Measurements from ENCODE around the gene CPNE8. TPM values are rescaled to one million over a fixed set of nuclear protein-coding genes. Genes with fewer than 3 reads are reported as not detected.
A peak's percentile ranks its signal among the peaks of the same experiment; 100 is the strongest.

Gene CPNE8
- polyA plus RNA-seq, 2 of the 4 experiments (the other 2 are of a cell fraction): 8.0 to 30.1 TPM

- 92% methylated on average over 6 of the region's 6 CpGs for WGBS (ENCODE audit: missing lambda C conversion rate)
- DNase-seq (ENCODE audit: low read depth in 1 of 2, low spot score in 1 of 2): no peak
- Histone ChIP-seq H3K4me3 (no peak overlapping the region), H3K4me1 (no peaks in the 10 kb centered on the region), H3K9me3 (no peaks in the 10 kb centered on the region), H3K27ac (no peak overlapping the region), H3K4me2 (no peak overlapping the region)
- POLR2A ChIA-PET: no interaction called here
- no peak for ATAC-seq
- TF ChIP-seq FOSL2 (IDR thresholded peaks at IDR 0.05) (no peak), FOSL2 (CRISPR knock-in tag; IDR thresholded peaks at IDR 0.05) (peak; percentile 49), HEYL (CRISPR knock-in tag; IDR thresholded peaks at IDR 0.05) (no peak), MAX (IDR thresholded peaks at IDR 0.05) (no peak), HDAC2 (IDR thresholded peaks at IDR 0.05) (no peak), POLR2A (IDR thresholded peaks at IDR 0.05; ENCODE audit: low read length) (no peak)
- CTCF ChIA-PET: interaction anchor here (0.8 to 1.7 kb wide), 2 partner anchors 10 to 82 kb away, joined by 3 to 4 read pairs; no protein-coding TSS in a partner anchor
- FAIRE-seq: no peak
These were observed 81.7 kb downstream of the CPNE8 start for GRCh38 chr12:38823738-38824137.

GRCh38 chr12:38823314-38823713 lies 82.1 kb downstream of the CPNE8 start:
- TF ChIP-seq ZFP36 (IDR thresholded peaks at IDR 0.05; ENCODE audit: borderline replicate concordance, partially characterized antibody) (no peak), RCOR1 (IDR thresholded peaks at IDR 0.05; ENCODE audit: low read depth, low read length) (no peak), FOSB (CRISPR knock-in tag; IDR thresholded peaks at IDR 0.05) (no peak), CEBPB (IDR thresholded peaks at IDR 0.05) (no peak), HDAC2 (IDR thresholded peaks at IDR 0.05) (no peak), CHD4 (IDR thresholded peaks at IDR 0.05; ENCODE audit: borderline replicate concordance) (no peak), RAD21 (conservative IDR thresholded peaks at IDR 0.05 in 1 of 2, IDR thresholded peaks at IDR 0.05 in 1 of 2) (no peak), JUN (IDR thresholded peaks at IDR 0.05) (no peak), ZSCAN20 (CRISPR knock-in tag; IDR thresholded peaks at IDR 0.05) (no peak), EHMT2 (IDR thresholded peaks at IDR 0.05; ENCODE audit: low read depth) (no peak), PHF8 (IDR thresholded peaks at IDR 0.05; ENCODE audit: borderline replicate concordance, low read depth) (no peak), POLR2A (IDR thresholded peaks at IDR 0.05; ENCODE audit: low read length) (no peak), NR3C1 (IDR thresholded peaks at IDR 0.05) (no peak), EHF (CRISPR knock-in tag; IDR thresholded peaks at IDR 0.05) (no peak), TP53 (CRISPR knock-in tag; IDR thresholded peaks at IDR 0.05) (no peak), HOXA7 (CRISPR knock-in tag; IDR thresholded peaks at IDR 0.05) (no peak), BHLHE40 (IDR thresholded peaks at IDR 0.05; ENCODE audit: low read depth, low read length) (no peak), FOSL2 (IDR thresholded peaks at IDR 0.05) (no peak), FOSL2 (CRISPR knock-in tag; IDR thresholded peaks at IDR 0.05) (no peak)
- ChIA-PET POLR2A (no interaction called here), CTCF (interaction anchor here (1.7 kb wide), 1 partner anchor 10 kb away, joined by 4 read pairs; no protein-coding TSS in a partner anchor)
- no peak overlapping the region for H3K4me2 ChIP-seq
- ATAC-seq (no peak), DNase-seq (ENCODE audit: low read depth in 1 of 2, low spot score in 1 of 2) (no peak), FAIRE-seq (no peak)
- no peak overlapping the region for H3K27ac ChIP-seq
- no peak overlapping the region for H3K4me3 ChIP-seq
- no peaks in the 10 kb centered on the region for H3K4me1 ChIP-seq
- H3K9me3 ChIP-seq: no peaks in the 10 kb centered on the region
- 57% methylated on average over 2 of the region's 2 CpGs for WGBS (ENCODE audit: missing lambda C conversion rate)

GRCh38 chr12:38817942-38818341 lies 87.4 kb downstream of the CPNE8 start:
- no peak overlapping the region for H3K4me2 ChIP-seq
- no peak for DNase-seq (ENCODE audit: low read depth in 1 of 2, low spot score in 1 of 2)
- H3K4me1 ChIP-seq: no peaks in the 10 kb centered on the region
- WGBS (ENCODE audit: missing lambda C conversion rate): 85% methylated on average over 3 of the region's 3 CpGs
- no peaks in the 10 kb centered on the region for H3K9me3 ChIP-seq
- POLR2A ChIA-PET: no interaction called here
- no peak overlapping the region for H3K4me3 ChIP-seq
- no peak overlapping the region for H3K27ac ChIP-seq
- no peak for FAIRE-seq
- TF ChIP-seq RARB (CRISPR knock-in tag; IDR thresholded peaks at IDR 0.05): no peak
- TF ChIP-seq TFCP2L1 (CRISPR knock-in tag; IDR thresholded peaks at IDR 0.05): no peak
- TF ChIP-seq FOXS1 (CRISPR knock-in tag; IDR thresholded peaks at IDR 0.05): no peak
- CTCF ChIA-PET: interaction anchor here (1.0 kb wide), 1 partner anchor 20 kb away, joined by 3 read pairs; no protein-coding TSS in a partner anchor
- no peak for ATAC-seq

- Histone ChIP-seq H3K4me1 (no peaks in the 10 kb centered on the region), H3K4me2 (no peak overlapping the region), H3K27ac (no peak overlapping the region), H3K4me3 (no peak overlapping the region), H3K9me3 (no peaks in the 10 kb centered on the region)
- ATAC-seq: no peak
- WGBS (ENCODE audit: missing lambda C conversion rate): 95% methylated on average over 3 of the region's 3 CpGs
- TF ChIP-seq ATOH8 (CRISPR knock-in tag; IDR thresholded peaks at IDR 0.05; ENCODE audit: low read depth): no peak
- TF ChIP-seq MAZ (IDR thresholded peaks at IDR 0.05; ENCODE audit: borderline replicate concordance, low read depth, low read length): no peak
- no peak for TF ChIP-seq CHD4 (IDR thresholded peaks at IDR 0.05; ENCODE audit: borderline replicate concordance)
- TF ChIP-seq FOXS1 (CRISPR knock-in tag; IDR thresholded peaks at IDR 0.05): no peak
- CTCF ChIA-PET: interaction anchor here (1.6 to 1.8 kb wide), 2 partner anchors 9 to 92 kb away, joined by 4 to 5 read pairs; partner anchors contain the start of gene CPNE8
- no peak for DNase-seq (ENCODE audit: low read depth in 1 of 2, low spot score in 1 of 2)
- POLR2A ChIA-PET: no interaction called here
- FAIRE-seq: no peak
These were observed 91.5 kb downstream of the CPNE8 start for GRCh38 chr12:38813923-38814322.
